GM12801 (cell line): ENCODE data around the gene STRN4.

ENCODE experiments used
- TF ChIP-seq, protein P1 (sequence below): IDR thresholded peaks from one replicate; pipeline ENCODE4 v1.5.1; 2011; ENCODE audit warnings: control low read depth; ENCODE audit not compliant: insufficient read length; ENCODE audit errors: extremely low read depth

The STRN4 gene

GRCh38 chr19:46733690-46734292 is 12.5 kb downstream of the STRN4 start:
- TF ChIP-seq, protein P1, sequence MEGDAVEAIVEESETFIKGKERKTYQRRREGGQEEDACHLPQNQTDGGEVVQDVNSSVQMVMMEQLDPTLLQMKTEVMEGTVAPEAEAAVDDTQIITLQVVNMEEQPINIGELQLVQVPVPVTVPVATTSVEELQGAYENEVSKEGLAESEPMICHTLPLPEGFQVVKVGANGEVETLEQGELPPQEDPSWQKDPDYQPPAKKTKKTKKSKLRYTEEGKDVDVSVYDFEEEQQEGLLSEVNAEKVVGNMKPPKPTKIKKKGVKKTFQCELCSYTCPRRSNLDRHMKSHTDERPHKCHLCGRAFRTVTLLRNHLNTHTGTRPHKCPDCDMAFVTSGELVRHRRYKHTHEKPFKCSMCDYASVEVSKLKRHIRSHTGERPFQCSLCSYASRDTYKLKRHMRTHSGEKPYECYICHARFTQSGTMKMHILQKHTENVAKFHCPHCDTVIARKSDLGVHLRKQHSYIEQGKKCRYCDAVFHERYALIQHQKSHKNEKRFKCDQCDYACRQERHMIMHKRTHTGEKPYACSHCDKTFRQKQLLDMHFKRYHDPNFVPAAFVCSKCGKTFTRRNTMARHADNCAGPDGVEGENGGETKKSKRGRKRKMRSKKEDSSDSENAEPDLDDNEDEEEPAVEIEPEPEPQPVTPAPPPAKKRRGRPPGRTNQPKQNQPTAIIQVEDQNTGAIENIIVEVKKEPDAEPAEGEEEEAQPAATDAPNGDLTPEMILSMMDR: no peak

DNA sequence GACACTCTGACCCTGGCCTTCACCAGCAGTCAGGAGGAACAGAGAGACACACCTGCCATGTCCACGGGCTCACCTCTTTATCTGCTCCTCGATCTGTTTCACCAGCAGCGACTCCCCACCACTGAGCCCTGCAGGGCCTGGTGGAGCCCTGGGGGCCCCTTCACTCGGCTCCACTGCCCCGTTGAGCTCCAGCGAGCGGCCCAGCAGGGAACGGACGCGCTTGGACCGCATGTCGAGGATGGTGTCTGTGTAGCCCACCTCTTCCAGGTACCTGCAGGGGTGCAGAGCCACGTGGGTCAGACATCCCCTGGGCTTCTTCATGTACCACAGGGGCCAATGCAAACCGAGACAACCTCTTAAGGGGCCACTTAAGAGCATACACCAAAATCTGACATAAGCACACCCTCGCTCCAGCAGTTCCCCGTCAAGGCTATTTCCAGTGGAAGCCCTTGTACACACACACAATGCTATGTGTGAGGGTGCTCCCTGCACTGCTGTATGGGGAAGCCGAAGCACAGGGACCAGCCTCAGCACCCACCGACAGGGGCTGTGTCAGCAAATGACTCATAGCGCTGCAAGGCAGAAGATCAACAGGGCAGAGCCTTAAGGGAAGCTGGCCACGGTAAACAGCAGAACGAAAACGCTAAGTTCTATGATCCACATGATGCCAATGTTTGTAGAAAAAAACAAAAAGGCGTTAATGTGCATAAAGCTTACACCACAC is 13.1 kb downstream of the STRN4 start:
- TF ChIP-seq, protein P1: no peak

DNA sequence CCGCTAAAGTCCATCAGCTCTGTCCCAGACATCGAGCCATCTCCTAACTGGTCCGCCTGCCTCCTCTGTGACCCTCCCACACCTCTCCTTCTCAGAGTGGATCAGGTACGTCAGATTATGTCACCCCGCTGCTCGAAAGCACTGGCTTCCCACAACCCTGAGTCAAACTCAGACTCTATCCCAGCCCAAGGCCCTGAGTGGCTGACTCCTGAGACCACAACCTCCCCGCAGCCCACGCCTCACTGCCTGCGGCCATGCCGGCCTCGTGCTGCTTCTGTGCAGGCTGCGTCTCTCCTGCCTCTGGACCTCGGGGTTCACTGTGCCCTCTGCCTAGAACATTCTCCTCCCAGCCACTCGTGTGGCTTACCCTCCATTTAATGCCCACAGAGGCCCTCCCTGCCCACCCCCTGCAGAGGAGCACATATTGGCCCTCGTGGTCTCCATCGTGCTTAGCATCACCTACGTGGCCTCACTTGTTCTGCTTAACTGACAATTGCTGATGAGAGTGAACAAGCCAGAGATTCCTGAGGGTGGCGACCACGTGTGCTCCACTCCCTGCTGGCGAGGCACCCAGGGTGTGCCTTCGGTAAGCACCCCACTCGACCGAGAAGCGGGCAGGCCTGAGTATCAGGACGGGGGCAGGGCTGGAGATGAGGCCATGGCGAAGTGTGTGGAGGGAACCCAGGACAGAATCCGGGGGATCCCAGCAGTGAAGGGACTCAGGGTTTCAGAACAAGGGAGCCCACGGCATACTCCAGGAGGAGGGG is 13.9 kb downstream of the STRN4 start:
- TF ChIP-seq, protein P1: no peak

- TF ChIP-seq, protein P1: no peak
Measured at GRCh38 chr19:46731584-46731983, 14.7 kb downstream of the STRN4 start.

GRCh38 chr19:46731007-46731501 is 15.2 kb downstream of the STRN4 start:
- TF ChIP-seq, protein P1: no peak

GRCh38 chr19:46730595-46730994 is 15.7 kb downstream of the STRN4 start:
- TF ChIP-seq, protein P1: no peak

- TF ChIP-seq, protein P1: no peak
Measured at GRCh38 chr19:46730187-46730586, 16.1 kb downstream of the STRN4 start.
